ENCODE results near the gene CDK18. TPM values are rescaled to one million over a fixed set of nuclear protein-coding genes. Genes with fewer than 3 reads are reported as not detected.

CDK18 gene
- total RNA-seq, 1 experiment from 2014 or later: 38.5 TPM

GRCh38 chr1:205470131-205470530, 34.3 kb upstream of the CDK18 start:
- Mint-ChIP-seq H3K4me1 (peaks cover 25 to 32% of the 10 kb centered on the region in 2 experiments), H3K4me3 (no peak overlapping the region), H3K27me3 (ENCODE audit: low read depth) (peaks cover 59% of the 10 kb centered on the region), H3K9me3 (peaks cover 5 to 7% of the 10 kb centered on the region in 2 experiments), H3K27ac (no peak overlapping the region), H3K36me3 (ENCODE audit: insufficient read depth in 1 of 3, low read depth in 3 of 3) (peaks cover 0 to 6% (median 5%) of the 10 kb centered on the region in 3 experiments; a peak in 3 of 7 replicates)
- H3K14ac ChIP-seq (ENCODE audit: insufficient read depth, low read length): no peak overlapping the region
- H4K8ac ChIP-seq (replicated peaks; ENCODE audit: insufficient read length, low read depth, low read length): no peak overlapping the region
- no peak overlapping the region for H3K56ac ChIP-seq (ENCODE audit: insufficient read length, low read depth, low read length)
- no peak overlapping the region for H2AK5ac ChIP-seq (ENCODE audit: insufficient read length, low read length)
- no peak overlapping the region for H2AFZ ChIP-seq (ENCODE audit: low read length)
- H3T11ph ChIP-seq (ENCODE audit: low read length): no peak overlapping the region
- H3K79me1 ChIP-seq (ENCODE audit: insufficient read depth, low read depth, low read length, poor library complexity, severe bottlenecking): no peaks in the 10 kb centered on the region
- H3K23me2 ChIP-seq (ENCODE audit: insufficient read length, low read depth, low read length, poor library complexity, severe bottlenecking): no peaks in the 10 kb centered on the region
- H4K20me1 ChIP-seq (ENCODE audit: control insufficient read depth, insufficient read depth, insufficient read length): peaks cover 2% of the 10 kb centered on the region
- no peak overlapping the region for H2BK120ac ChIP-seq (ENCODE audit: low read depth, low read length, poor library complexity, severe bottlenecking)
- H3K9me3 ChIP-seq (ENCODE audit: control insufficient read depth, low read depth, low read length): no peaks in the 10 kb centered on the region
- no peak overlapping the region for H3K18ac ChIP-seq (ENCODE audit: insufficient read length, low read depth, low read length)
- no peak overlapping the region for H2BK20ac ChIP-seq (ENCODE audit: low read depth, low read length, poor library complexity, severe bottlenecking)
- H2BK5ac ChIP-seq (ENCODE audit: insufficient read length, low read length): no peak overlapping the region
- no peak overlapping the region for H3K4ac ChIP-seq (ENCODE audit: low read depth, low read length)
- WGBS (ENCODE audit: extremely low coverage, insufficient read length, low lambda C conversion rate): no CpG with 5 or more reads among the region's 6 CpGs
- no peak overlapping the region for H2BK15ac ChIP-seq (ENCODE audit: low read depth, low read length)
- no peak overlapping the region for H4K5ac ChIP-seq (ENCODE audit: insufficient read length, low read depth, low read length)
- DNase-seq: no peak
- H2BK12ac ChIP-seq (ENCODE audit: insufficient read length, low read depth, low read length): no peak overlapping the region
- no peak overlapping the region for H4K91ac ChIP-seq (ENCODE audit: insufficient read length, low read depth, low read length)
- H3K27ac ChIP-seq (ENCODE audit: insufficient read length, low read depth, low read length): no peak overlapping the region
- no peak overlapping the region for H3K4me2 ChIP-seq (ENCODE audit: insufficient read depth, insufficient read length, low read length)
- H3K4me1 ChIP-seq (ENCODE audit: insufficient read depth, low read length): peaks cover 2% of the 10 kb centered on the region; the same call in 1 of the 2 replicates
- H3K79me2 ChIP-seq (ENCODE audit: insufficient read depth, low read length): no peaks in the 10 kb centered on the region
- no peak overlapping the region for H3K9ac ChIP-seq (ENCODE audit: extremely low read depth, insufficient read length, low read length)
- TF ChIP-seq CTCF (conservative IDR thresholded peaks at IDR 0.05): no peak
- no peaks in the 10 kb centered on the region for H3K27me3 ChIP-seq (ENCODE audit: insufficient read depth, low read length)
- no peak overlapping the region for H3K23ac ChIP-seq (ENCODE audit: insufficient read length, low read depth, low read length)
